ENCODE results near the gene RNASE13.

GRCh38 chr14:21018286-21018685, 16.3 kb downstream of the RNASE13 start:
- TF ChIP-seq CTCF (IDR thresholded peaks at IDR 0.05) = no peak
- TF ChIP-seq POLR2A (IDR thresholded peaks at IDR 0.05) = no peak
